OCI-LY1 (cell line): Measurements from ENCODE around the gene IL23A.

ENCODE experiments used
- EZH2 ChIP-seq: fragments of 200-600 bp; sonication (generic), shearing (Covaris generic); IDR thresholded peaks from 2 replicates; pipeline ENCODE4 v1.8.0; 2017; ENCODE audit warnings: borderline replicate concordance, mixed run types, mild to moderate bottlenecking, antibody characterized with exemption, low read length, moderate library complexity, mixed read lengths
- TF ChIP-seq, protein P1 (sequence below): fragments of 200-600 bp; sonication (generic), shearing (Covaris generic); IDR thresholded peaks from 2 replicates; pipeline ENCODE4 v1.5.1; 2017; ENCODE audit warnings: mild to moderate bottlenecking, antibody characterized with exemption, low read length, moderate library complexity, mixed read lengths

DNA sequence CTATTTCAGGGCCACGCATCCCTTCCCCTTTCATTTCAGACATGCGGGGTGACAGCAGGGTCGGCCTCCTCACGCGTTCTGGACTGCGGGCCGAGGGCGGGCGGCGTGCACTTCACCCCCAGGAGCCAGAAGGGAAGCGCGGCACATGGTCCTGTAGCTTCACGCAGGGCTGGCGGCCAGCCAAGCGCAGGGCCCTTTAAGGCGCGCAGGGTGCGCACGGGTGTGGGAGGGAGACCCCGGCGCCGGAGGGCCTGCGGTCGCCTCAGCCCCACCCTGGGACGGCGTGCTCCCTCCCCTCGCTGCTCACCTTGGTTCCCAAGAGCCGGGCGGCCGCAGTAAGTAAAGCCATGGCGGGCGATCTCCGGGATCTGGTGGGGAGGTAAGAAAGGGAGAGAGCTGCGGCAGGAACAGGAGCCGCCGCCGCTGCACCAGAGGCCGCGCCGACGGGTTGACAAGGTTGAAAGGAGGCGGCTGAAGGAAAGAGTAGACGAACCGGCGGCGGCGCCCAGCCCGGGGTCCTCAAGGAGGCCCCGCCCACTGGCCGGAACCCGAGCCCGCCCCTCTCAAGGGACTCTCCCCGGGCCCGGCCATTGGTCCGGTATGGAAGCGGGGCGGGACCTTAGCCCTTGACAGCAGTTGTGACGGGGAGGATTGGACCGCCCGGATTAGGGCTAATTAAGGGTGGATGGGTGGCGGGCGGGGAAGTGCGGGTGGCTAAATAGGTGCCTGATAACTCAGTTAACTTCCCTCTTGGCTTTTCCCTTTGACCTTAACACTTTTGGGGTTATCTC lies 38.6 kb upstream of the IL23A start, which contains the start of gene CS:
- TF ChIP-seq, protein P1, sequence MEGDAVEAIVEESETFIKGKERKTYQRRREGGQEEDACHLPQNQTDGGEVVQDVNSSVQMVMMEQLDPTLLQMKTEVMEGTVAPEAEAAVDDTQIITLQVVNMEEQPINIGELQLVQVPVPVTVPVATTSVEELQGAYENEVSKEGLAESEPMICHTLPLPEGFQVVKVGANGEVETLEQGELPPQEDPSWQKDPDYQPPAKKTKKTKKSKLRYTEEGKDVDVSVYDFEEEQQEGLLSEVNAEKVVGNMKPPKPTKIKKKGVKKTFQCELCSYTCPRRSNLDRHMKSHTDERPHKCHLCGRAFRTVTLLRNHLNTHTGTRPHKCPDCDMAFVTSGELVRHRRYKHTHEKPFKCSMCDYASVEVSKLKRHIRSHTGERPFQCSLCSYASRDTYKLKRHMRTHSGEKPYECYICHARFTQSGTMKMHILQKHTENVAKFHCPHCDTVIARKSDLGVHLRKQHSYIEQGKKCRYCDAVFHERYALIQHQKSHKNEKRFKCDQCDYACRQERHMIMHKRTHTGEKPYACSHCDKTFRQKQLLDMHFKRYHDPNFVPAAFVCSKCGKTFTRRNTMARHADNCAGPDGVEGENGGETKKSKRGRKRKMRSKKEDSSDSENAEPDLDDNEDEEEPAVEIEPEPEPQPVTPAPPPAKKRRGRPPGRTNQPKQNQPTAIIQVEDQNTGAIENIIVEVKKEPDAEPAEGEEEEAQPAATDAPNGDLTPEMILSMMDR = no peak
- TF ChIP-seq EZH2 = no peak
